ENCODE measurements around the gene DNAH2. TPM values are rescaled to one million over a fixed set of nuclear protein-coding genes. Genes with fewer than 3 reads are reported as not detected.

Gene DNAH2
- total and polyA plus RNA-seq, 2 of the 13 experiments (the other 11 are each of a cell fraction or from before 2014, with no cell fraction given): not detected

DNA sequence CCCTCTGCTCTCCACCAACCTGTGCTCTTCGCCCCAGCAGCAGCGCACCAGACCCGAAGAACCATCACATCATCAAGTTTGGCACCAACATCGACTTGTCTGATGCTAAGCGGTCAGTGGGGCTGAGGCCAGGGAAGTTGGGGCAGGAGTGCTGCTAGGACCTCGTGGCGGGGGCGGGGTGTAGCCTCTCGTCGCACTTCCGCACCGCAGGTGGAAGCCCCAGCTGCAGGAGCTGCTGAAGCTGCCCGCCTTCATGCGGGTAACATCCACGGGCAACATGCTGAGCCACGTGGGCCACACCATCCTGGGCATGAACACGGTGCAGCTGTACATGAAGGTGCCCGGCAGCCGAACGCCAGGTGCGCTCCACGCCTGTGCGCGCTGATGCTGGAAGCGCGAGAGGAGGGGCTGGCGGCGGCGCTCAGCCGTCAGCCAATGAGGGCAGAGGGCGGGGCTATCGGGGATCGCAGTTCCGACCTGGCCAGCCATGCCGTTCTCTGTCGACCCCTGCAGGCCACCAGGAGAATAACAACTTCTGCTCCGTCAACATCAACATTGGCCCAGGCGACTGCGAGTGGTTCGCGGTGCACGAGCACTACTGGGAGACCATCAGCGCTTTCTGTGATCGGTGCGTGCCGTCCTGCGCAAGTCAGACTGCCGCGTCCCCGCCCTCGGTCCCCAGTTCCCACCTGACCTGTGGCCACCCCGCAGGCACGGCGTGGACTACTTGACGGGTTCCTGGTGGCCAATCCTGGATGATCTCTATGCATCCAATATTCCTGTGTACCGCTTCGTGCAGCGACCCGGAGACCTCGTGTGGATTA, 134.1 kb downstream of the DNAH2 start (continued):
- TF ChIP-seq, protein P1, sequence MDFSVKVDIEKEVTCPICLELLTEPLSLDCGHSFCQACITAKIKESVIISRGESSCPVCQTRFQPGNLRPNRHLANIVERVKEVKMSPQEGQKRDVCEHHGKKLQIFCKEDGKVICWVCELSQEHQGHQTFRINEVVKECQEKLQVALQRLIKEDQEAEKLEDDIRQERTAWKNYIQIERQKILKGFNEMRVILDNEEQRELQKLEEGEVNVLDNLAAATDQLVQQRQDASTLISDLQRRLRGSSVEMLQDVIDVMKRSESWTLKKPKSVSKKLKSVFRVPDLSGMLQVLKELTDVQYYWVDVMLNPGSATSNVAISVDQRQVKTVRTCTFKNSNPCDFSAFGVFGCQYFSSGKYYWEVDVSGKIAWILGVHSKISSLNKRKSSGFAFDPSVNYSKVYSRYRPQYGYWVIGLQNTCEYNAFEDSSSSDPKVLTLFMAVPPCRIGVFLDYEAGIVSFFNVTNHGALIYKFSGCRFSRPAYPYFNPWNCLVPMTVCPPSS (IDR thresholded peaks at IDR 0.05): no peak
- TF ChIP-seq ARNT2 (CRISPR knock-in tag; IDR thresholded peaks at IDR 0.05; ENCODE audit: low read depth): no peak
- no peak for TF ChIP-seq MTA3 (CRISPR knock-in tag; IDR thresholded peaks at IDR 0.05)
- TF ChIP-seq, protein P2, sequence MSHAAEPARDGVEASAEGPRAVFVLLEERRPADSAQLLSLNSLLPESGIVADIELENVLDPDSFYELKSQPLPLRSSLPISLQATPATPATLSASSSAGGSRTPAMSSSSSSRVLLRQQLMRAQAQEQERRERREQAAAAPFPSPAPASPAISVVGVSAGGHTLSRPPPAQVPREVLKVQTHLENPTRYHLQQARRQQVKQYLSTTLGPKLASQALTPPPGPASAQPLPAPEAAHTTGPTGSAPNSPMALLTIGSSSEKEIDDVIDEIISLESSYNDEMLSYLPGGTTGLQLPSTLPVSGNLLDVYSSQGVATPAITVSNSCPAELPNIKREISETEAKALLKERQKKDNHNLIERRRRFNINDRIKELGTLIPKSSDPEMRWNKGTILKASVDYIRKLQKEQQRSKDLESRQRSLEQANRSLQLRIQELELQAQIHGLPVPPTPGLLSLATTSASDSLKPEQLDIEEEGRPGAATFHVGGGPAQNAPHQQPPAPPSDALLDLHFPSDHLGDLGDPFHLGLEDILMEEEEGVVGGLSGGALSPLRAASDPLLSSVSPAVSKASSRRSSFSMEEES (CRISPR knock-in tag; IDR thresholded peaks at IDR 0.05): peak; percentile 31; the same call in 1 of the 2 replicates
- no peak for TF ChIP-seq KDM6A (CRISPR knock-in tag; IDR thresholded peaks at IDR 0.05; ENCODE audit: low read depth)
- no peak for TF ChIP-seq PRPF4 (IDR thresholded peaks at IDR 0.05; ENCODE audit: low read depth, low read length, poor library complexity, severe bottlenecking)
- peak; percentile 24; the same call in 1 of the 2 replicates for TF ChIP-seq FOSL2 (CRISPR knock-in tag; IDR thresholded peaks at IDR 0.05)
- TF ChIP-seq, protein P3, sequence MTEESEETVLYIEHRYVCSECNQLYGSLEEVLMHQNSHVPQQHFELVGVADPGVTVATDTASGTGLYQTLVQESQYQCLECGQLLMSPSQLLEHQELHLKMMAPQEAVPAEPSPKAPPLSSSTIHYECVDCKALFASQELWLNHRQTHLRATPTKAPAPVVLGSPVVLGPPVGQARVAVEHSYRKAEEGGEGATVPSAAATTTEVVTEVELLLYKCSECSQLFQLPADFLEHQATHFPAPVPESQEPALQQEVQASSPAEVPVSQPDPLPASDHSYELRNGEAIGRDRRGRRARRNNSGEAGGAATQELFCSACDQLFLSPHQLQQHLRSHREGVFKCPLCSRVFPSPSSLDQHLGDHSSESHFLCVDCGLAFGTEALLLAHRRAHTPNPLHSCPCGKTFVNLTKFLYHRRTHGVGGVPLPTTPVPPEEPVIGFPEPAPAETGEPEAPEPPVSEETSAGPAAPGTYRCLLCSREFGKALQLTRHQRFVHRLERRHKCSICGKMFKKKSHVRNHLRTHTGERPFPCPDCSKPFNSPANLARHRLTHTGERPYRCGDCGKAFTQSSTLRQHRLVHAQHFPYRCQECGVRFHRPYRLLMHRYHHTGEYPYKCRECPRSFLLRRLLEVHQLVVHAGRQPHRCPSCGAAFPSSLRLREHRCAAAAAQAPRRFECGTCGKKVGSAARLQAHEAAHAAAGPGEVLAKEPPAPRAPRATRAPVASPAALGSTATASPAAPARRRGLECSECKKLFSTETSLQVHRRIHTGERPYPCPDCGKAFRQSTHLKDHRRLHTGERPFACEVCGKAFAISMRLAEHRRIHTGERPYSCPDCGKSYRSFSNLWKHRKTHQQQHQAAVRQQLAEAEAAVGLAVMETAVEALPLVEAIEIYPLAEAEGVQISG (CRISPR knock-in tag; IDR thresholded peaks at IDR 0.05): peak; percentile 56; the same call in 1 of the 2 replicates
- TF ChIP-seq, protein P4, sequence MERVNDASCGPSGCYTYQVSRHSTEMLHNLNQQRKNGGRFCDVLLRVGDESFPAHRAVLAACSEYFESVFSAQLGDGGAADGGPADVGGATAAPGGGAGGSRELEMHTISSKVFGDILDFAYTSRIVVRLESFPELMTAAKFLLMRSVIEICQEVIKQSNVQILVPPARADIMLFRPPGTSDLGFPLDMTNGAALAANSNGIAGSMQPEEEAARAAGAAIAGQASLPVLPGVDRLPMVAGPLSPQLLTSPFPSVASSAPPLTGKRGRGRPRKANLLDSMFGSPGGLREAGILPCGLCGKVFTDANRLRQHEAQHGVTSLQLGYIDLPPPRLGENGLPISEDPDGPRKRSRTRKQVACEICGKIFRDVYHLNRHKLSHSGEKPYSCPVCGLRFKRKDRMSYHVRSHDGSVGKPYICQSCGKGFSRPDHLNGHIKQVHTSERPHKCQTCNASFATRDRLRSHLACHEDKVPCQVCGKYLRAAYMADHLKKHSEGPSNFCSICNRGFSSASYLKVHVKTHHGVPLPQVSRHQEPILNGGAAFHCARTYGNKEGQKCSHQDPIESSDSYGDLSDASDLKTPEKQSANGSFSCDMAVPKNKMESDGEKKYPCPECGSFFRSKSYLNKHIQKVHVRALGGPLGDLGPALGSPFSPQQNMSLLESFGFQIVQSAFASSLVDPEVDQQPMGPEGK (CRISPR knock-in tag; IDR thresholded peaks at IDR 0.05): peak; percentile 59
- TF ChIP-seq NFYC (CRISPR knock-in tag; IDR thresholded peaks at IDR 0.05): peak; percentile 81
- 0 out of 2 replicates have a peak, but pooled peaks have one; percentile 31 for TF ChIP-seq ZNF329 (CRISPR knock-in tag; IDR thresholded peaks at IDR 0.05; ENCODE audit: low read depth)
- TF ChIP-seq YY1 (IDR thresholded peaks at IDR 0.05; ENCODE audit: insufficient read depth, insufficient replicate concordance, low read depth, low read length): peak; percentile 60
- peak; percentile 55; the same call in 1 of the 2 replicates for TF ChIP-seq ZNF430 (CRISPR knock-in tag; IDR thresholded peaks at IDR 0.05)
- peak; percentile 86 for TF ChIP-seq NFYB (CRISPR knock-in tag; IDR thresholded peaks at IDR 0.05)
- TF ChIP-seq, protein P5, sequence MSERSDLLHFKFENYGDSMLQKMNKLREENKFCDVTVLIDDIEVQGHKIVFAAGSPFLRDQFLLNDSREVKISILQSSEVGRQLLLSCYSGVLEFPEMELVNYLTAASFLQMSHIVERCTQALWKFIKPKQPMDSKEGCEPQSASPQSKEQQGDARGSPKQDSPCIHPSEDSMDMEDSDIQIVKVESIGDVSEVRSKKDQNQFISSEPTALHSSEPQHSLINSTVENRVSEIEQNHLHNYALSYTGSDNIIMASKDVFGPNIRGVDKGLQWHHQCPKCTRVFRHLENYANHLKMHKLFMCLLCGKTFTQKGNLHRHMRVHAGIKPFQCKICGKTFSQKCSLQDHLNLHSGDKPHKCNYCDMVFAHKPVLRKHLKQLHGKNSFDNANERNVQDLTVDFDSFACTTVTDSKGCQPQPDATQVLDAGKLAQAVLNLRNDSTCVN (CRISPR knock-in tag; IDR thresholded peaks at IDR 0.05; ENCODE audit: borderline replicate concordance): 0 out of 2 replicates have a peak, but pooled peaks have one; percentile 45
- no peak for TF ChIP-seq ZNF616 (CRISPR knock-in tag; IDR thresholded peaks at IDR 0.05; ENCODE audit: low read depth)
- TF ChIP-seq CREB1 (IDR thresholded peaks at IDR 0.05): no peak
- no peak for TF ChIP-seq CREB1 (CRISPR knock-in tag; IDR thresholded peaks at IDR 0.05)
- no peak for TF ChIP-seq ZNF451 (CRISPR knock-in tag; IDR thresholded peaks at IDR 0.05)
- peak; percentile 31; the same call in 1 of the 2 replicates for TF ChIP-seq PHF8 (CRISPR knock-in tag; IDR thresholded peaks at IDR 0.05)
- no peak for TF ChIP-seq ZSCAN30 (CRISPR knock-in tag; IDR thresholded peaks at IDR 0.05)
